GM12864 (cell line): Measurements from ENCODE around the gene PTRH2.

Source experiments
- DNase-seq: peaks from one replicate; pipeline ENCODE4 v3.0.0-alpha.2; 2011; ENCODE audit warnings: low read depth
- H3K4me3 ChIP-seq: 2 replicates; pipeline ENCODE4 v1.5.1; 2011; ENCODE audit warnings: mild to moderate bottlenecking, low read depth, low read length, control low read depth
- CTCF ChIP-seq: IDR thresholded peaks from 2 replicates; pipeline ENCODE4 v1.5.1; 2011; ENCODE audit warnings: low read depth, mild to moderate bottlenecking, moderate library complexity, low read length, control low read depth, inconsistent platforms; ENCODE audit errors: missing control alignments

Gene PTRH2

GRCh38 chr17:59751955-59752413, 44.8 kb upstream of the PTRH2 start:
- no peak for TF ChIP-seq CTCF
- H3K4me3 ChIP-seq = peak overlapping the region; percentile 28; the same call in 1 of the 2 replicates
- peak; percentile 70 for DNase-seq

GRCh38 chr17:59748591-59748990, 41.4 kb upstream of the PTRH2 start:
- no peak for DNase-seq
- no peak for TF ChIP-seq CTCF
- no peak overlapping the region for H3K4me3 ChIP-seq

GRCh38 chr17:59746849-59747445, 39.7 kb upstream of the PTRH2 start:
- no peak overlapping the region for H3K4me3 ChIP-seq
- peak; percentile 53 for TF ChIP-seq CTCF
- DNase-seq = peak; percentile 33

- TF ChIP-seq CTCF = no peak
- no peak overlapping the region for H3K4me3 ChIP-seq
- no peak for DNase-seq
Observed at GRCh38 chr17:59745040-59745439, 37.8 kb upstream of the PTRH2 start.

GRCh38 chr17:59743842-59744241, 36.6 kb upstream of the PTRH2 start:
- TF ChIP-seq CTCF = no peak
- DNase-seq = no peak

GRCh38 chr17:59737324-59737723, 30.1 kb upstream of the PTRH2 start:
- no peak for TF ChIP-seq CTCF
- DNase-seq = no peak
- H3K4me3 ChIP-seq = no peak overlapping the region

More at GRCh38 chr17:59743842-59744241, 36.6 kb upstream of the PTRH2 start:
- no peak overlapping the region for H3K4me3 ChIP-seq

GRCh38 chr17:59734226-59734625, 27.0 kb upstream of the PTRH2 start:
- TF ChIP-seq CTCF = no peak
- no peak overlapping the region for H3K4me3 ChIP-seq
- no peak for DNase-seq
